Muscle layer of colon (tissue), 2 donors: ENCODE data around the gene PRADC1.

Source experiments
- H3K27ac ChIP-seq: one replicate; pipeline ENCODE4 v1.7.0; 2013; ENCODE audit warnings: low read depth, mild to moderate bottlenecking, low read length, moderate library complexity
- H3K27me3 ChIP-seq, 2 donors: one replicate each; pipeline ENCODE4 v1.7.0; 2013; ENCODE audit warnings: low read length in 2 of 2, mild to moderate bottlenecking in 2 of 2; ENCODE audit not compliant: insufficient read depth in 2 of 2, control insufficient read depth in 1 of 2
- H3K36me3 ChIP-seq: one replicate; pipeline ENCODE4 v1.7.0; 2013; ENCODE audit warnings: mild to moderate bottlenecking, low read length; ENCODE audit not compliant: insufficient read depth
- H3K4me1 ChIP-seq: one replicate; pipeline ENCODE4 v1.7.0; 2013; ENCODE audit warnings: mild to moderate bottlenecking, low read length; ENCODE audit not compliant: insufficient read depth
- H3K4me3 ChIP-seq, 2 donors: one replicate each; pipeline ENCODE4 v1.7.0; 2013; ENCODE audit warnings: low read length in 2 of 2, low read depth in 1 of 2, mild to moderate bottlenecking in 1 of 2, moderate library complexity in 1 of 2
- H3K9ac ChIP-seq: one replicate; pipeline ENCODE4 v1.7.0; 2013; ENCODE audit warnings: low read length
- H3K9me3 ChIP-seq: one replicate; pipeline ENCODE4 v1.7.0; 2013; ENCODE audit warnings: mild to moderate bottlenecking, low read length
- donor health status: abdominal sarcoma.
- donor health status: Adenocarcinoma of cecum.

Gene PRADC1

DNA sequence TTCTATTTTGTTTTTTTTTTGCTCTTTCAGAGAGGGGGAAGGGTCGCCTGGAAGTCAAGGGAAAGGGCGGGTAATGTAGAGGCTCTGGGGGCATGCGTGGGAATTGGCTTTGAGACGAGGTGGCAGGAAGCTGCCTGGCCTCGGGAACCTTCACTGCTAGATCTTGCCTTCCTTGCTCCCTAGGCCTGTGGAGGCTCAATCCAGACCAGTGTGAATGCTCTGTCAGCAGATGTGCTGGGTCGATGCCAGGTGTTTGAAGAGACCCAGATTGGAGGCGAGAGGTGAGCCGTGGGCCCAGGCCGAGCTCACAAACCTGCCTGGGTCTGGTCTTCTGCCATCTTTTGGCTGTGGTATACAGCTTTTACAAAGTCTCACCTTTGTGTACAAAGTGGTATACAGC, 16.6 kb upstream of the PRADC1 start:
- no peaks in the 10 kb centered on the region for H3K4me1 ChIP-seq
- H3K27ac ChIP-seq: no peak overlapping the region
- H3K27me3 ChIP-seq: no peaks in the 10 kb centered on the region
- H3K9ac ChIP-seq: no peak overlapping the region
- no peaks in the 10 kb centered on the region for H3K9me3 ChIP-seq
- no peak overlapping the region for H3K4me3 ChIP-seq
- H3K36me3 ChIP-seq: peaks cover 81% of the 10 kb centered on the region

DNA sequence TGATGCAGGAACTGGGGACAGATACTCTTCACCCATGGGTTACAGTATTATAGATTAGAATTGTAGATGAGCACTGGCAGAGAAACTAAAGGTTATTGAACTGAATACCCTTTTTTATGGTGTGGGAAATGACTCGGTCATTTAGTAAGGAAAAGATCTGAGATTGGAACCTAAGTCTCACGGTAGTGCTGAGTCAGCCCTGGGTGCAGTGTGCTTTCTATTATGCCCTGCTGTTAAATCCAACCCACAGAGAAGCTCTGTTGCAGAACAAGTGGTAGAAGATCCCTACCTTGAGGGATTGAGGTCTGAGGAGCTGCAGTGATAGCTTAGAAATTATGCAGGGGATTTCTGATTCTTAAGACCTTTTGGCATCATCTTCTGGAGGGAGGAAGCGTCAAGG, 13.8 kb upstream of the PRADC1 start:
- H3K27me3 ChIP-seq: no peaks in the 10 kb centered on the region
- H3K9ac ChIP-seq: no peak overlapping the region
- no peaks in the 10 kb centered on the region for H3K9me3 ChIP-seq
- H3K4me3 ChIP-seq: no peak overlapping the region
- H3K27ac ChIP-seq: no peak overlapping the region
- H3K36me3 ChIP-seq: peaks cover 89% of the 10 kb centered on the region
- H3K4me1 ChIP-seq: no peaks in the 10 kb centered on the region

DNA sequence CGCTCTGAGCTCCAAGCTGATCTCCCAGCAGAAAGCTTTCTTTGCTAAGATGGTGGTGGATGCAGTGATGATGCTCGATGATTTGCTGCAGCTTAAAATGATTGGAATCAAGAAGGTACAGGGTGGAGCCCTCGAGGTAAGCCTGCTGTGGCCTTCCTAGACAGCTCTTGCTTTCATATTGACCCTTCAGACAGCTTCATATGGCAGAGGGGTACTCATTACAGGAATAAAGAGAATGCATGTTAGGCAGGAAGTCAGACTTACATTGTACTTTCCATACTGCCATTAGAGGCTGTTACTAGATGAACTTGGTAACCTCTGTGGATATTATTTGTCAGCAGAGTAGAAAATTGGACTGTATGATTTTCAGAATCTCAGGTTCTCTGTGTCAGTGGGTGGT, 11.5 kb upstream of the PRADC1 start:
- Histone ChIP-seq H3K9ac (no peak overlapping the region), H3K4me3 (no peak overlapping the region)

DNA sequence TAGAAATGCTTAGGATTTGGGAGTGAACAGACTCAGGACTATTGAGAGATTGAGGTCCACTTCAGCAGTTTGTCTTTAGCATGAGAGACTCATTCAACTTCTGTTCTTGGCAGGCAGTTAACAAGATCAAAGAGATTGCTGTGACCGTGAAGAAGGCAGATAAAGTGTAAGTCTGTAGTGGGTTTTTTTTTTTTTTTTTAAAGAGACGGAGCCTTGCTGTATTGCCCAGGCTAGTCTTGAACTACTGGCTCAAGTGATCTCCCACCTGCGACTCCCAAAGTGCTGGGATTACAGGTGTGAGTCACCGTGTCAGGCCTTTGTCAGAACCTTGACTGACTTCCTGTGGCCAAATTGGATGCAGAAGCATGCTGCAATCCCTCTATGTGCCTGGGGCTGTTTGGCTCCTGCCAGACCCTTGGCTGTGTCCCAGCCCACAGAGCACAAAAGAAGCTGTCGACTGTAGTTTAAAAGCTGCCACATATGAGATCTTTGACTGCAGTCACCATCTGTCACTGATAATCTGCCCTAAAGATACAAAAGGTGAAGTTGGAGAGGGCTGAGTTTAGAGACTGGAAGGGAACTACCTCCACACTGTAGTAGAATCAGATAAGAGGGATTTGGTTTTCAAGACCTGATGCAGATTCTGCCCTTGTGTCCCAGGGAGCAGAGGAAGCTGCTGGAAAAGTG, 11.0 kb upstream of the PRADC1 start:
- Histone ChIP-seq H3K27me3 (no peaks in the 10 kb centered on the region), H3K9me3 (no peaks in the 10 kb centered on the region), H3K4me3 (no peak overlapping the region), H3K36me3 (peaks cover 77% of the 10 kb centered on the region), H3K9ac (no peak overlapping the region), H3K27ac (no peak overlapping the region), H3K4me1 (no peaks in the 10 kb centered on the region)

More for the DNA sequence above, 11.5 kb upstream of the PRADC1 start:
- Histone ChIP-seq H3K9me3 (no peaks in the 10 kb centered on the region), H3K4me1 (no peaks in the 10 kb centered on the region), H3K27ac (no peak overlapping the region), H3K27me3 (no peaks in the 10 kb centered on the region), H3K36me3 (peaks cover 79% of the 10 kb centered on the region)

DNA sequence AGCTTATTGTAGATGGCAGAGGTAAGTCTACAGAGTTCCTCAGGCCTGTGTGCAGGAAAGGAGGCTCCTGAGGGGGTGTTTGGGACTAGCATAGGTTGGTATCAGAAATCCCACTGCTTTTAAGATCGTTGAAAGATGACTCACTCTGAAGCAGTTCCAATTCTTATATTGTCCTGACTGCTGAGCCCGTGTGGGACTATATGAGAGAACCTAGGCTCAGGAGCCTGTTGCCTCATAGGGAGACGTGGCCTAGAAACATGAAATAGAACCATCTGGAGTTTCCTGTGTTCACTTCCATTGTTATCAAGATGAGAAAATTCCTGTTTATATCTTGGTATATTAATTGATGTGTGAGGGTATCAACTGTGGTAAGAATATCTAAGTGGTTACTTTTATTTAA, 6.7 kb upstream of the PRADC1 start:
- H3K9me3 ChIP-seq: no peaks in the 10 kb centered on the region
- no peak overlapping the region for H3K9ac ChIP-seq
- no peak overlapping the region for H3K4me3 ChIP-seq
- H3K4me1 ChIP-seq: peaks cover 32% of the 10 kb centered on the region
- peaks cover 38% of the 10 kb centered on the region for H3K36me3 ChIP-seq
- H3K27me3 ChIP-seq: no peaks in the 10 kb centered on the region
- H3K27ac ChIP-seq: no peak overlapping the region

DNA sequence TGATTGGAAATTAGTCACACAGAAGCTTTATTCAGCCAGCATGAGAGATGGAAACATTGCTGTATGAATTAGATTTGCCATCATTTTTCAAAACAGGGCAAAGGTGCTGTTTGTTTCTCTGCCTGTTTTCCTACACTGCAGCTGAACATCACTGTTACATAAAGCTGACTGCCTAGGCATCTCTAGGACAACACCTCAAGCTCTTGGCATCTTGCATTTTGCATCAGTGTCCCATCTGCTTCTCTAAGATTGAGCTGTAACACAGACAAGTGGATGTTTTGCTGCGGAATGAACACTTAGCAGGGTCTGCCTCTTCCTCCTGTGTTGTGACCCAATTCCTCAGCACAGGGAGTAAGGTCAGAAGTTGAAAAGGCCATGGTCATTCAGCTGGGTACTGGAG, 5.9 kb upstream of the PRADC1 start:
- Histone ChIP-seq H3K9ac (no peak overlapping the region), H3K4me1 (peaks cover 34% of the 10 kb centered on the region), H3K4me3 (no peak overlapping the region), H3K36me3 (peaks cover 30% of the 10 kb centered on the region), H3K9me3 (no peaks in the 10 kb centered on the region), H3K27ac (no peak overlapping the region), H3K27me3 (no peaks in the 10 kb centered on the region)

DNA sequence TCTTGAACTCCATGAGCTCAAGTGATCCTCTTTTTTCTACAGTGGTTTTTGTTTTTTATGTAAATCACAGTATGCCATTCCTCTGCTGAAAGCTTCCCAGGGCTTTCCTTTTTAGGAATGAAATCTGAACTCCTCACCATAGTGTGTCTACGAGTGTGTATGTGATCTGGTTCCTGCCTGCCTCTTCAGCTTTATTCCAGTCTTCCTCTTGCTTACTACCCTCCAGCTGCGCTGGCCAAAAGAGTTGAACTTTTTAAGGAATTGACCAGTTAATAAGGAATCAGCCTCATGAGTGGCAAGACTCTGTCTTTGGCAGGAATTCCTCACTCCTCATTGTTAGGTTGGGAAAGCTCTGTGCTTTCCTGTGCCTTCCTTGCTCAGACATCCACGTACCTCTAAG, 5.1 kb upstream of the PRADC1 start:
- no peaks in the 10 kb centered on the region for H3K9me3 ChIP-seq
- no peak overlapping the region for H3K4me3 ChIP-seq
- H3K9ac ChIP-seq: no peak overlapping the region
- H3K36me3 ChIP-seq: peaks cover 24% of the 10 kb centered on the region
- H3K27ac ChIP-seq: no peak overlapping the region
- peaks cover 34% of the 10 kb centered on the region for H3K4me1 ChIP-seq
- H3K27me3 ChIP-seq: no peaks in the 10 kb centered on the region

DNA sequence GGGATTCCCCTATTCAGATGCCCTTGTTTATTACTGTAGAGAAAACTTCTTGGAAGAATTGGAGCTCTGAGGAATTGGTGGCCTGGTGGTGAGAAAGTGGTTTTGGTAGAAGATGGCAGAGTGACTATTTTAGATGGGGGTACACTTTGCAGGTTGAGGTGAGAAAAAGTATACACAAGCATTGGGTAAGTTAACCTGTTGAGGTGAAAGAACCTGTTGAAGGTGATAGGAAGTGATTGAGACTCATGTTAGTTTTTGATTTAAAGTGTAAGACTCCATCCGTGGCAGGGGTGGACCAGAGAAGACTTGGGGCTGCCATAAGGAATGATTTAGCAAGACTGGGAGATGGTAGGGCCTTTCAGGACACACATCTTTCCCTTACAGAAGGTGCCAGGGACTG, 4.1 kb upstream of the PRADC1 start:
- Histone ChIP-seq H3K4me1 (peaks cover 39% of the 10 kb centered on the region), H3K9me3 (no peaks in the 10 kb centered on the region), H3K4me3 (no peak overlapping the region), H3K9ac (no peak overlapping the region), H3K36me3 (peaks cover 15% of the 10 kb centered on the region), H3K27ac (no peak overlapping the region), H3K27me3 (no peaks in the 10 kb centered on the region)

DNA sequence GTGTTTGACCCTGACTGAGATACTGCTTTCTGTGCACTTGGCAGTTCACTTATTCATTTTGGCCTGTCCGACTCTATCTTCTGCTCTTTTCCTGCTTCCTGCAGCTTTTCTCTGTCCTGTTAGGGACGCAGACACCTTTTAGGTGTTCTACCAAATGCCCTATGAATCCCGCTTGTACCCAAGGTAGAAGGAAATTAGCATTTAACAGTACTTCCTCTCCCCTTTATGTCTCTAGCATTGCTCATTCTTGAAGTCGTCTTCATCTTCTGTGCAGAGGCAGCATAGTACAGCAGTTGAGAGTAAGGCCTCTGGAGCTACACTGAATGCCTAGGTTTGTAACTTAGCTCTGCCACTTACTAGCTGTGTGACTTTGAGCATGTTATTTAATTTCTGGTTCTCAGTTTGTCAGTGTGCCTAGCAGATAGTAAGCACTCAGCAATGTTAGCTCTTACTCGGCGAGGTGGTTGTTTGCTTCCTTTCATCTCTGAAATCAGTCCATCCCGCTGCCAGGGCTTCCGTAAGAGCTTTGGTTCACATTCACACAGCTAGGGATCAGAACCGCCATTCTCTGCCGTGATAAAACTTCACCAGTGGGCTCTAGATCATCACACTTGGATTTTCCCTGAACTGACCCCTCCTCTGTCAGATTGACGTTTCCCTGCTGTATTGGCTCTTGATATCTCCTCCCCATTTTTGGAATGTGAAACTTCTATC, 2.4 kb upstream of the PRADC1 start:
- no peaks in the 10 kb centered on the region for H3K9me3 ChIP-seq
- H3K27me3 ChIP-seq: no peaks in the 10 kb centered on the region
- H3K36me3 ChIP-seq: peaks cover 15% of the 10 kb centered on the region
- peaks cover 39% of the 10 kb centered on the region for H3K4me1 ChIP-seq
- H3K27ac ChIP-seq: peak overlapping the region; percentile 94
- H3K4me3 ChIP-seq: peak overlapping the region; percentile 51 to 78
- H3K9ac ChIP-seq: peak overlapping the region; percentile 60

DNA sequence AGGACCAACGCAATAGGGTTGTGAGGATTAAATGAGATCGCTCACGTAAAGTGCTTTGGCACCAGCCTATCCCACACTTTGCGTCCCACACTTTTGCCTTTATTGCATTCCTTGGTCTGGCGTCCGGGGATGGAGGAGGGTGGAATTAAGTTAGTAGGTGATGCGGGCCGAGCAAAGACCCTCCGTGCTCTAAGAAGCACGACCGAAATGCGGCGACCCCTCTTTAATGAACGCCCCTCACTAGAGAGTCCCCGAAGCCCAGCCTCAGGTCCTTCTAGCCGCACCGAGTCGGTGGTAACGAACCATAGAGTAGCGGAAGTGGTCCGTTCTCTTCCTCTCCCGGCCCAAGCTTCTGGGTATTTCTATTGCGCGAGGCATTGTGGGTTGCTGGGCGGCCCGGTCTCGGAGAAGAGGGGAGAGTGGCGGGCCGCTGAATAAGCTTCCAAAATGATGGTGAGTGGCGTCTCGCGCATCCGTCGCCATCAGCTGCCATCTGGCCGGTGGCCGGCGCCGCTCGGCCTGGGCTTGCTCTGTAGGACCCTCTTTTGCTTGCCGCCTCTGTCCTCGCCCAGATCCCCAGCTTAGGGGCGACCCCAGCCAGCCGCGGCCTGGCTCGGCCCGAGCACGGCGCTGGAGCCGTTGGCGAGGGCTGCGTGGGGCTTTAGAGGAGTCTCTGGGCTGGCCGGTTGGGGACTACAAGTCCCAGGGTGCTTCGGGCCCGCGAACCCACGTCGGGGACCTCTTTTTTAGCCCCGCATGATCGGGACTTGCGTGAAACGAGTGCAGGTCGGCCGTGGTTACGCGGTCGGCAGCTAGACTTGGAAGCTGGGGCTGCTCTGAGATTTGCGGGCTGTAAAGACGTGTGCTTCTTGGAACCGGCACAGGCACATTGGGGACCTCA, 1.1 kb upstream of the PRADC1 start, which contains the start of gene CCT7:
Gene CCT7, plus strand, starts transcription at position 377 of the 901 bp plus-strand sequence. Its CDS starts 71 bp downstream, at position 448.
- Histone ChIP-seq H3K4me1 (peaks cover 39% of the 10 kb centered on the region), H3K9ac (peak within 1 kb of the TSS; percentile 60)

More for the DNA sequence above, 1.1 kb upstream of the PRADC1 start, which contains the start of gene CCT7:
- Histone ChIP-seq H3K36me3 (peaks cover 15% of the 10 kb centered on the region), H3K27ac (peak within 1 kb of the TSS; percentile 94), H3K27me3 (no peaks in the 10 kb centered on the region), H3K4me3 (peak within 1 kb of the TSS; percentile 51 to 78), H3K9me3 (no peaks in the 10 kb centered on the region)
